NCI-H1417 treated with DMSO at 0.1 percent for 48 hours (cell line): ENCODE measurements around the gene FREM1.
"Not testable (repeated sequence)": the region's sequence is repeated elsewhere in the genome, so short reads cannot be mapped to it uniquely, and the experiment has no call there.

ENCODE experiments used
- DNase-seq: peaks from one replicate; lab custom pipeline; 2025; lab: John Stamatoyannopoulos, UW

The FREM1 gene

GRCh38 chr9:14909961-14910805 lies at the start of gene FREM1:
TSS of gene FREM1 (minus strand) at chr9:14910428. CDS start at chr9:14868977, 41,451 bp downstream.
- DNase-seq, result no peak

GRCh38 chr9:14958989-14959388 lies 48.8 kb upstream of the FREM1 start:
- no peak for DNase-seq

- DNase-seq, result no peak
These were observed 46.9 kb upstream of the FREM1 start for GRCh38 chr9:14957109-14957508.

GRCh38 chr9:14956208-14956607 lies 46.0 kb upstream of the FREM1 start:
- DNase-seq, result no peak

GRCh38 chr9:14945351-14945750 lies 35.1 kb upstream of the FREM1 start:
- DNase-seq, result no peak

GRCh38 chr9:14941501-14942405 lies 31.5 kb upstream of the FREM1 start:
- no peak for DNase-seq

GRCh38 chr9:14939378-14939777 lies 29.1 kb upstream of the FREM1 start:
- no peak for DNase-seq

- no peak for DNase-seq
These were observed 27.0 kb upstream of the FREM1 start for GRCh38 chr9:14937216-14937615.

- no peak for DNase-seq
These were observed 26.3 kb upstream of the FREM1 start for GRCh38 chr9:14936491-14936890.

- no peak for DNase-seq
These were observed 25.7 kb upstream of the FREM1 start for GRCh38 chr9:14935964-14936363.

GRCh38 chr9:14935106-14935751 lies 25.0 kb upstream of the FREM1 start:
- no peak for DNase-seq

GRCh38 chr9:14932641-14933040 lies 22.4 kb upstream of the FREM1 start:
- DNase-seq, result no peak

GRCh38 chr9:14932231-14932630 lies 22.0 kb upstream of the FREM1 start:
- no peak for DNase-seq

GRCh38 chr9:14926941-14927624 lies 16.9 kb upstream of the FREM1 start:
- no peak for DNase-seq

GRCh38 chr9:14924230-14925219 lies 14.3 kb upstream of the FREM1 start:
- no peak for DNase-seq

- no peak for DNase-seq
These were observed 13.5 kb upstream of the FREM1 start for GRCh38 chr9:14923701-14924100.

- not testable (repeated sequence) for DNase-seq
These were observed 10.6 kb upstream of the FREM1 start for GRCh38 chr9:14920805-14921204.

- DNase-seq, result no peak
These were observed 3.1 kb upstream of the FREM1 start for GRCh38 chr9:14913366-14913765.

- no peak for DNase-seq
These were observed 2.6 kb upstream of the FREM1 start for GRCh38 chr9:14912859-14913258.

GRCh38 chr9:14911046-14911445 lies 818 bp upstream of the FREM1 start:
- DNase-seq, result no peak

GRCh38 chr9:14909601-14909960 lies 647 bp downstream of the FREM1 start:
- no peak for DNase-seq
